SK-N-SH treated with all-trans-retinoic acid at 6 μM for 48 hours (cell line): ENCODE measurements around the gene WDR11.

Source experiments
- ATAC-seq: fragments of 200-7000 bp; cut with Tn5 transposase; 3 replicates; pipeline ENCODE4 v1.9.1; 2020; ENCODE audit warnings: mild to moderate bottlenecking, moderate library complexity
- ARNTL ChIP-seq: fragments of 450-650 bp; formaldehyde crosslinking; IDR thresholded peaks from 2 replicates; pipeline ENCODE4 v1.5.0; 2020; ENCODE audit warnings: low read depth, mild to moderate bottlenecking, moderate library complexity, borderline replicate concordance
- BACH2 ChIP-seq: fragments of 250-450 bp; sonication (Bioruptor Pico); IDR thresholded peaks from 2 replicates; pipeline ENCODE4 v1.9.0; 2021; ENCODE audit warnings: mild to moderate bottlenecking, borderline replicate concordance
- CSDC2 ChIP-seq: fragments of 250-450 bp; sonication (Bioruptor Pico); IDR thresholded peaks from 2 replicates; pipeline ENCODE4 v1.5.0; 2020; ENCODE audit warnings: mild to moderate bottlenecking, moderate library complexity
- ESRRG ChIP-seq: fragments of 250-450 bp; sonication (Bioruptor Pico); IDR thresholded peaks from 2 replicates; pipeline ENCODE4 v1.6.1; 2021; ENCODE audit warnings: mild to moderate bottlenecking
- ISL1 ChIP-seq: fragments of 250-450 bp; sonication (Bioruptor Pico); IDR thresholded peaks from 2 replicates; pipeline ENCODE4 v2.1.2; 2022; ENCODE audit warnings: mild to moderate bottlenecking, moderate library complexity
- OSR1 ChIP-seq: fragments of 250-450 bp; sonication (Bioruptor Pico); IDR thresholded peaks from 2 replicates; pipeline ENCODE4 v1.8.0; 2022; ENCODE audit warnings: moderate library complexity, mild to moderate bottlenecking, inconsistent platforms
- PATZ1 ChIP-seq: fragments of 250-450 bp; sonication (Bioruptor Pico); IDR thresholded peaks from 2 replicates; pipeline ENCODE4 v1.8.0; 2020; ENCODE audit warnings: mild to moderate bottlenecking, moderate library complexity, borderline replicate concordance
- POU6F1 ChIP-seq: fragments of 250-450 bp; sonication (Bioruptor Pico); IDR thresholded peaks from 2 replicates; pipeline ENCODE4 v1.8.0; 2021; ENCODE audit warnings: low read depth, mild to moderate bottlenecking, moderate library complexity, borderline replicate concordance
- PPARA ChIP-seq: fragments of 250-450 bp; sonication (Bioruptor Pico); IDR thresholded peaks from 2 replicates; pipeline ENCODE4 v1.5.0; 2020; ENCODE audit warnings: mild to moderate bottlenecking, borderline replicate concordance
- RARB ChIP-seq: fragments of 250-450 bp; sonication (Bioruptor Pico); IDR thresholded peaks from 2 replicates; pipeline ENCODE4 v1.8.0; 2021; ENCODE audit warnings: mild to moderate bottlenecking, moderate library complexity
- SNAI2 ChIP-seq: fragments of 250-450 bp; sonication (Bioruptor Pico); IDR thresholded peaks from 2 replicates; pipeline ENCODE4 v1.5.0; 2020; ENCODE audit warnings: mild to moderate bottlenecking, moderate library complexity
- TCF4 ChIP-seq: fragments of 250-450 bp; sonication (Bioruptor Pico); IDR thresholded peaks from 2 replicates; pipeline ENCODE4 v1.8.0; 2021; ENCODE audit warnings: mild to moderate bottlenecking, moderate library complexity, borderline replicate concordance
- TOX ChIP-seq: fragments of 250-450 bp; sonication (Bioruptor Pico); IDR thresholded peaks from 2 replicates; pipeline ENCODE4 v1.8.0; 2021; ENCODE audit warnings: mild to moderate bottlenecking, moderate library complexity, borderline replicate concordance
- TSHZ2 ChIP-seq: fragments of 250-450 bp; sonication (Bioruptor Pico); IDR thresholded peaks from 2 replicates; pipeline ENCODE4 v1.5.0; 2020; ENCODE audit warnings: mild to moderate bottlenecking, moderate library complexity
- ZC3H10 ChIP-seq: fragments of 250-450 bp; sonication (Bioruptor Pico); IDR thresholded peaks from 2 replicates; pipeline ENCODE4 v1.5.1; 2021; ENCODE audit warnings: mild to moderate bottlenecking, moderate library complexity
- ZFP3 ChIP-seq: fragments of 250-450 bp; sonication (Bioruptor Pico); IDR thresholded peaks from 2 replicates; pipeline ENCODE4 v1.5.0; 2020; ENCODE audit warnings: mild to moderate bottlenecking, moderate library complexity
- ZFP30 ChIP-seq: fragments of 450-650 bp; formaldehyde crosslinking; IDR thresholded peaks from 2 replicates; pipeline ENCODE4 v1.5.0; 2022; ENCODE audit warnings: mild to moderate bottlenecking, moderate library complexity
- ZNF565 ChIP-seq: fragments of 450-650 bp; formaldehyde crosslinking; conservative IDR thresholded peaks from 2 replicates; pipeline ENCODE4 v1.5.0; 2020; ENCODE audit warnings: low read depth, mild to moderate bottlenecking, moderate library complexity
- TF ChIP-seq, protein P1 (sequence below): fragments of 250-450 bp; sonication (Bioruptor Pico); IDR thresholded peaks from 2 replicates; pipeline ENCODE4 v1.5.1; 2021; ENCODE audit warnings: mild to moderate bottlenecking, moderate library complexity
- TF ChIP-seq, protein P2 (sequence below): fragments of 250-450 bp; sonication (Bioruptor Pico); IDR thresholded peaks from 2 replicates; pipeline ENCODE4 v1.5.1; 2020; ENCODE audit warnings: low read depth, mild to moderate bottlenecking, moderate library complexity

Gene WDR11

GRCh38 chr10:120803972-120804371 lies 47.2 kb upstream of the WDR11 start:
- no peak for ATAC-seq
- no peak for TF ChIP-seq ESRRG (CRISPR knock-in tag)
- no peak for TF ChIP-seq ISL1
- TF ChIP-seq CSDC2 (CRISPR knock-in tag): no peak
- no peak for TF ChIP-seq RARB (CRISPR knock-in tag)
- TF ChIP-seq ZNF565 (CRISPR knock-in tag): no peak
- TF ChIP-seq TCF4 (CRISPR knock-in tag): no peak
- TF ChIP-seq POU6F1 (CRISPR knock-in tag): no peak
- no peak for TF ChIP-seq SNAI2 (CRISPR knock-in tag)
- no peak for TF ChIP-seq PPARA
- TF ChIP-seq, protein P1, sequence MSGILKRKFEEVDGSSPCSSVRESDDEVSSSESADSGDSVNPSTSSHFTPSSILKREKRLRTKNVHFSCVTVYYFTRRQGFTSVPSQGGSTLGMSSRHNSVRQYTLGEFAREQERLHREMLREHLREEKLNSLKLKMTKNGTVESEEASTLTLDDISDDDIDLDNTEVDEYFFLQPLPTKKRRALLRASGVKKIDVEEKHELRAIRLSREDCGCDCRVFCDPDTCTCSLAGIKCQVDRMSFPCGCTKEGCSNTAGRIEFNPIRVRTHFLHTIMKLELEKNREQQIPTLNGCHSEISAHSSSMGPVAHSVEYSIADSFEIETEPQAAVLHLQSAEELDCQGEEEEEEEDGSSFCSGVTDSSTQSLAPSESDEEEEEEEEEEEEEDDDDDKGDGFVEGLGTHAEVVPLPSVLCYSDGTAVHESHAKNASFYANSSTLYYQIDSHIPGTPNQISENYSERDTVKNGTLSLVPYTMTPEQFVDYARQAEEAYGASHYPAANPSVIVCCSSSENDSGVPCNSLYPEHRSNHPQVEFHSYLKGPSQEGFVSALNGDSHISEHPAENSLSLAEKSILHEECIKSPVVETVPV (CRISPR knock-in tag): no peak
- TF ChIP-seq BACH2 (CRISPR knock-in tag): no peak
- no peak for TF ChIP-seq TSHZ2 (CRISPR knock-in tag)
- TF ChIP-seq, protein P2, sequence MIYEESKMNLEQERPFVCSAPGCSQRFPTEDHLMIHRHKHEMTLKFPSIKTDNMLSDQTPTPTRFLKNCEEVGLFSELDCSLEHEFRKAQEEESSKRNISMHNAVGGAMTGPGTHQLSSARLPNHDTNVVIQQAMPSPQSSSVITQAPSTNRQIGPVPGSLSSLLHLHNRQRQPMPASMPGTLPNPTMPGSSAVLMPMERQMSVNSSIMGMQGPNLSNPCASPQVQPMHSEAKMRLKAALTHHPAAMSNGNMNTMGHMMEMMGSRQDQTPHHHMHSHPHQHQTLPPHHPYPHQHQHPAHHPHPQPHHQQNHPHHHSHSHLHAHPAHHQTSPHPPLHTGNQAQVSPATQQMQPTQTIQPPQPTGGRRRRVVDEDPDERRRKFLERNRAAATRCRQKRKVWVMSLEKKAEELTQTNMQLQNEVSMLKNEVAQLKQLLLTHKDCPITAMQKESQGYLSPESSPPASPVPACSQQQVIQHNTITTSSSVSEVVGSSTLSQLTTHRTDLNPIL (CRISPR knock-in tag): no peak
- no peak for TF ChIP-seq ARNTL (CRISPR knock-in tag)
- no peak for TF ChIP-seq PATZ1 (CRISPR knock-in tag)
- TF ChIP-seq ZFP30 (CRISPR knock-in tag): no peak

- TF ChIP-seq OSR1 (CRISPR knock-in tag): no peak
- TF ChIP-seq ESRRG (CRISPR knock-in tag): no peak
- TF ChIP-seq PATZ1 (CRISPR knock-in tag): no peak
- no peak for TF ChIP-seq ISL1
- TF ChIP-seq ZC3H10: no peak
- no peak for TF ChIP-seq PPARA
- TF ChIP-seq ZFP3 (CRISPR knock-in tag): no peak
- no peak for TF ChIP-seq RARB (CRISPR knock-in tag)
- TF ChIP-seq SNAI2 (CRISPR knock-in tag): no peak
- no peak for TF ChIP-seq POU6F1 (CRISPR knock-in tag)
- no peak for TF ChIP-seq TSHZ2 (CRISPR knock-in tag)
- no peak for TF ChIP-seq TOX (CRISPR knock-in tag)
- no peak for TF ChIP-seq BACH2 (CRISPR knock-in tag)
- TF ChIP-seq, all 23 proteins: peak for 0
- no peak for ATAC-seq
These were observed 45.9 kb upstream of the WDR11 start for GRCh38 chr10:120805014-120805812.
